AG04450 (cell line): ENCODE results near the gene MAP2K5. TPM values are rescaled to one million over a fixed set of nuclear protein-coding genes. Genes with fewer than 3 reads are reported as not detected.

Source experiments
- CTCF ChIA-PET: fragments of 300-600, 350-600 bp; formaldehyde crosslinking; extraction: SDS; loops from one replicate; lab custom pipeline; 2022; ENCODE audit warnings: antibody characterized with exemption, inconsistent platforms; lab: Charles Lee
- POLR2A ChIA-PET: fragments of 350-600 bp; formaldehyde crosslinking; extraction: SDS; loops from one replicate; lab custom pipeline; 2021; ENCODE audit warnings: antibody characterized with exemption, inconsistent platforms; lab: Yijun Ruan, JAX
- DNase-seq: peaks from one replicate; pipeline ENCODE4 v3.0.0-alpha.2; 2011; ENCODE audit warnings: low read depth, low spot score
- H3K27ac ChIP-seq: one replicate; pipeline ENCODE4 v1.5.1; 2012; ENCODE audit warnings: low read depth, low read length, control low read depth
- H3K27me3 ChIP-seq: one replicate; pipeline ENCODE4 v1.6.0; 2012; ENCODE audit warnings: low read length; ENCODE audit not compliant: control insufficient read depth, insufficient read depth
- H3K4me3 ChIP-seq: 2 replicates; pipeline ENCODE4 v1.5.1; 2011; ENCODE audit warnings: mild to moderate bottlenecking, low read depth, low read length, control low read depth
- H3K9me3 ChIP-seq: 2 replicates; pipeline ENCODE4 v1.5.1; 2012; ENCODE audit warnings: low read length; ENCODE audit not compliant: control insufficient read depth, insufficient read depth
- CTCF ChIP-seq: IDR thresholded peaks from 2 replicates; pipeline ENCODE4 v1.5.1; 2011; ENCODE audit warnings: low read depth, low read length, control low read depth, inconsistent platforms
- polyA plus RNA-seq: library from polyadenylated mRNA; depleted of rRNA; stranded (reverse); fragments of >200 nt; gene quantifications from 2 replicates; pipeline ENCODE4 v1.2.3, GENCODE V29; 2011

The MAP2K5 gene
- polyA plus RNA-seq, 1 experiment = 5.4 TPM

GRCh38 chr15:67775998-67776397, 233.5 kb downstream of the MAP2K5 start:
- H3K27me3 ChIP-seq = no peaks in the 10 kb centered on the region
- H3K9me3 ChIP-seq = no peaks in the 10 kb centered on the region
- ChIA-PET POLR2A (no interaction called here), CTCF (no interaction called here)
- no peak overlapping the region for H3K4me3 ChIP-seq
- no peak overlapping the region for H3K27ac ChIP-seq
- DNase-seq = no peak
- no peak for TF ChIP-seq CTCF

GRCh38 chr15:67776600-67776999, 234.1 kb downstream of the MAP2K5 start:
- ChIA-PET CTCF (no interaction called here), POLR2A (no interaction called here)
- no peak for TF ChIP-seq CTCF
- Histone ChIP-seq H3K27ac (no peak overlapping the region), H3K4me3 (no peak overlapping the region), H3K9me3 (no peaks in the 10 kb centered on the region), H3K27me3 (no peaks in the 10 kb centered on the region)
- DNase-seq = no peak

GRCh38 chr15:67777071-67777470, 234.6 kb downstream of the MAP2K5 start:
- H3K27ac ChIP-seq = no peak overlapping the region
- no peak for DNase-seq
- H3K4me3 ChIP-seq = no peak overlapping the region
- ChIA-PET POLR2A (no interaction called here), CTCF (interaction anchor here (0.7 kb wide), 1 partner anchor 30 kb away, joined by 3 read pairs; no protein-coding TSS in a partner anchor)
- no peaks in the 10 kb centered on the region for H3K9me3 ChIP-seq
- H3K27me3 ChIP-seq = no peaks in the 10 kb centered on the region
- TF ChIP-seq CTCF = no peak

GRCh38 chr15:67777773-67778172, 235.3 kb downstream of the MAP2K5 start:
- ChIA-PET POLR2A (no interaction called here), CTCF (no interaction called here)
- no peak for TF ChIP-seq CTCF
- no peak for DNase-seq
- Histone ChIP-seq H3K9me3 (no peaks in the 10 kb centered on the region), H3K27ac (no peak overlapping the region), H3K27me3 (no peaks in the 10 kb centered on the region), H3K4me3 (no peak overlapping the region)

- H3K27me3 ChIP-seq = no peaks in the 10 kb centered on the region
- DNase-seq = no peak
- no peak overlapping the region for H3K4me3 ChIP-seq
- ChIA-PET CTCF (no interaction called here), POLR2A (no interaction called here)
- TF ChIP-seq CTCF = no peak
- no peaks in the 10 kb centered on the region for H3K9me3 ChIP-seq
- H3K27ac ChIP-seq = no peak overlapping the region
Observed at GRCh38 chr15:67778968-67779548, 236.6 kb downstream of the MAP2K5 start.
